ENCODE results near the gene ABTB2.
"Not testable (repeated sequence)": the region's sequence is repeated elsewhere in the genome, so short reads cannot be mapped to it uniquely, and the experiment has no call there.

Gene ABTB2

DNA sequence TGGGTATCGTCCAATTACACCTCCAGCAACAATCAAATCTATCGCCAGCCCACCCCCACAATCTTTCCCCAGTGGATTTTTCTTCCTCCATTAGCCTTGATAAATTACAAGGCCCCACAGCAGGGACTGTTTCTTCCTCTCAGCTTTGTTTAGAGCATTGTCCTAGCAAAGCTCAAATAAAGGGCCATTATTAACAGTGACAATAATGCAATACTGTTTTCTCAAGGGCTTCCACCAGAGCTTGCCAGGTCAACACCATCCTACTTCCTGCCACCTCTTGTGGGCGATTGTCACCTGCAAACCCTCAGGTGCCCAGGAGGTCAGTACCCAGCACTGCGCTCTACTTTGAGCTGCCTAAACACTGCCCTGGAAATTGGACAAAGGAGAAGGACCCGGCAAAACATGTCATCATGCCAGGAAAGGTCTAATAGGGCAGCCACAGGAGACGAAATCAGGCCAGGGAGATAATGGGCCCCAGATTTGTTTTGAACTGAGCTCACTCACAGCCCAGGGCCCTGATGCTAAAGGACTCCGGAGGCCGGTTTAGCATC, 95.2 kb downstream of the ABTB2 start:
- DNase-seq (ENCODE audit: low spot score): no peak

- no peak for DNase-seq (ENCODE audit: low spot score)
Measured at GRCh38 chr11:34261820-34262219, 96.0 kb downstream of the ABTB2 start.

DNA sequence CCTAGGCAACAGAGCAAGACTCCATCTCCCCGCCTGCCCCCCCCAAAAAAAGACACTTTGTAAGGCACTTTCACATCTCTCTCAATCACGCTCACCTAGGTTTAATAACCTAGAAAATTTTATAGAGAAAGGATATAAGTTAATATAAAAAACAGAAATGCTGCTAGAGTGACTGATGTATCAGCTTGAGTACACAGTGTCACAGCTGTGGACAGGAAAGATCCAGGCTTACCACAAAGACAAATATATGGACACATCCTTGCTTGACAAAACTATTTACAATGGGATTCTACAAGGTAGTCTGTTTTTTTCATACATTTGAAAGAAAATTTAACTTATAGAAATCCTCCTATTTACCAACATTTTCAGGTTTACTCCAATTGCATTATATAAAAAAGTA, 96.7 kb downstream of the ABTB2 start:
- no peak for DNase-seq (ENCODE audit: low spot score)

- no peak for DNase-seq (ENCODE audit: low spot score)
Measured at GRCh38 chr11:34260072-34260575, 97.7 kb downstream of the ABTB2 start.

DNA sequence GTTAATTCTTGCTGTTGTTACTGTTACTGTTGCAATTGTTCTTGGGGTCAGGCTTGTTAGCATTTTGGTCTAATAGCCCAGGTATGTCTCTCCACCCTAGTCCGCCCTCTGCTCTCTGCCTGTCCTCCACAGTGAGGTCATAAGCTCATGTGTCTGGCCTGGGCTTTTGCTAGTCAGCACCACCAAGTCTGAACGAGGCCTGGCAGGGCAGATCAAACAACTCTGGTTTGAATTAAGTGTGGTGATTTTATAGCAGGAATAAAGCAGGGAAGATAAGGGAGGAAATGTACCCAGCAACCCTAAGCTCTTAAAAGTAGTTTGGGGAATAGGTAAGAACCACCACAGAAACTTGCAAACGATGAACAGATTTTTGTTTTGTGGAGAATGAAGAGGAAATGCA, 98.7 kb downstream of the ABTB2 start:
- no peak for DNase-seq (ENCODE audit: low spot score)

DNA sequence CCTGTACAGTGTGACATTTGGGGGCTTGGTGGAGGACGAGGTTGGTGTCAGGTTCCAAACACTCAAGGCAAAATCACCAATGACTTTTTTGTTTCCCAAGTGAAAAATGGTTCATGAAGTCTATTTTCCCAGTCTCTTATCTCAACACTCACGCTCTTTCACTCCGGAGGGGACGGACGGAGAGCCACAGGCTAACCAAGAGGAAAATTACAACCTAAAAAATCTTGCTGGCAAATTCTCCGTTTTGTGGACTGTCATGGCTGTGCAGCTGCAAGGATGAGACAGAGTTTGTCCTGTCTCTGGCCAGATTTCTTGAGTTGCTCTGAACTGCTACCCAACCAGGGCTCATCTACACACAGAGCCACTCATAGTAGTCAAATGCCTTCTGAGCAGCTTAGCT, 101.2 kb downstream of the ABTB2 start:
- DNase-seq (ENCODE audit: low spot score): no peak

GRCh38 chr11:34256150-34256549, 101.7 kb downstream of the ABTB2 start:
- DNase-seq (ENCODE audit: low spot score): no peak

DNA sequence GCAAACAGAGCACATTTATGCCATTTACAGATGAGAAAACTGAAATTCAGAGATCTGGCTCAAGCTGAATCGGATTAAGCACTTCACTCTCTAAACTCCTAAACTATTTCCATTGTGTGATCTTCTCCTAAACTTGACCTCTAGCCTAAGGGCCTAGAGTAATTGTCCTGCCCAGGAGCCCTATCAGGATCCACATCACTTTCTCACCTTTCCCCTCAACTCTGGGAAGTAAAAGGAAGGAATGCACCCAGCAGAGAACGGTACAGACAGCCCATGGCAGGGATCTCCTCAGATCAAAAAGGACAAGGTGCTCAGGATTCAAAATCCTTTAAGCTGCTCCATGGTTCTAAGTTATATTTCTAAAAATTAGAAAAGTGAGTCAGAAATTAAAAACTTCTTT, 102.7 kb downstream of the ABTB2 start:
- DNase-seq (ENCODE audit: low spot score): no peak

DNA sequence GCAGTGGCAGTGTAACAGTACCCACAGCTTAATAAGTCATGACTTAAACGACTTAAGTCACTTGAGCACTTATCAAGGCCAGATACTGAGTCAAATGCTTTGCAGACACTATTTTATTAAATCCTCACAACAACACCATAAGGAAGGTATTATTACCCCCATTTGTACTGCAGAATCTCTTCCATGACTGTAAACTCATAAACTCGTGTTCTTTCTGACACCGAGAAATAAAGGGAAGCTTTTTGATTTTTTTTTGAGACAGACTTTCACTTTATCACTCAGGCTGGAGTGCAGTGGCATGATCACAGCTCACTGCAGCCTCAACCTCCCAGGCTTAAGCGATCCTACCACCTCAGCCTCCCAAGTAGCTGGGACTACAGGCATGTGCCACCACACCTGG, 103.8 kb downstream of the ABTB2 start:
- DNase-seq (ENCODE audit: low spot score): no peak

GRCh38 chr11:34252651-34253050, 105.2 kb downstream of the ABTB2 start:
- no peak for DNase-seq (ENCODE audit: low spot score)

- no peak for DNase-seq (ENCODE audit: low spot score)
Measured at GRCh38 chr11:34252015-34252414, 105.8 kb downstream of the ABTB2 start.

- DNase-seq (ENCODE audit: low spot score): no peak
Measured at GRCh38 chr11:34251589-34251980, 106.2 kb downstream of the ABTB2 start.

DNA sequence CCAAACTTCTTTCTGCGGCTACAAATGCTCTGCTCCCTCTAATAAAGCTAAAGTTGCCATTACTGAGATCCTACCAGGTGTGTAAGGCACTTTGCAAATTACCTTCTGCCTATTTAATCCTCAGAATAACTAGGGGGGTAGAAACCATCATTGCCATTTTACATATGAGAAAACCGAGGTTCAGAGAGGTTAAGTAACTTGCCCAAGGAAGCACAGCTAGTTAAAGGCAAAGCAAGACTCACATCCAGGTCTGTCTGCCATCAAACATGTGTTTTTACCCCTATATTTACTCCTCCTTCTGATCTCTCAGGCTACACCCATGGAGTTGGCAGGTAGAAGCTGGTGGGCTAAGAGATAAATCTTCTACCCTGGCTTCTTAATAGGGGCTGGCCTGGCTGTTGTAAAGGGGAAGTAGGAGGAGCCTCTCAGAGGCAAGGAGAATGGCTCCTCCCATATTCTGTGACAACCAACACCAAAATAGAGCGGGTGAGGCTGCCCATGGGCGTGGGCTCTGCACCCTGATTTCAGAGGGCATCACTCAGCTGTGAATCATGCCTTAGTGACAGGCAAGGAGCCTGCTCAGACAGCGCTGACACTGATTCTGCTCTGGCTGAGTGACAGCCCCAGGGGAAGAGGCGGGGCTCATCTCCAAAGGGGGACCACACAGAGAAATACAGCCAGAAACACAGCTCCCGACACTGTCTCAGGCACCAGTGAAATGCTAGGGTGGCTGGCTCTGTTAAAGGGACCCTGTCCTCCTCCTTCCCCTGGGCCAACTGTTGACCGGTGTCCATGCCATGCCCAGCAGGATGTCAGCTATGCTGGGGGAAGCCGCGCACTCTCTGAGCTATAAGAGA, 106.8 kb downstream of the ABTB2 start:
- peak; percentile 91 for DNase-seq (ENCODE audit: low spot score)

DNA sequence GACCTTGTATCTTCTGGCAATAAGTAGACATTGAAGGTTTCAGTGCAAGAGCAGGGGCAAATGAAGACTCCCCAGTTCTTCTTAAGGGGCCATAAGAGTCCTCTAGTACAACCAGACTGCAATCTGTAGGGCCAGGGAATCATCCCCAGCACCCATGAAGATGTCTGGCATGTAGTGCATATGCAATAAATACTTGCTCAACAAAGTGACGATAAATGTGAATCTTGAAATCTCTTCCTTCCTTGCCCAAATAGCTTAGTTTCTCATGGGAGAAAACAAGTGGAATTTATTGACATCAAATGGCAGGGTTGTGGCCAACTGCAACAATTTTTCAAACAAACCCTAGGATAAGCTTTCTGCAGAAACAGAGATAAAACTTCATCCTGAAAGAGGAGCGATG, 107.6 kb downstream of the ABTB2 start:
- DNase-seq (ENCODE audit: low spot score): no peak

DNA sequence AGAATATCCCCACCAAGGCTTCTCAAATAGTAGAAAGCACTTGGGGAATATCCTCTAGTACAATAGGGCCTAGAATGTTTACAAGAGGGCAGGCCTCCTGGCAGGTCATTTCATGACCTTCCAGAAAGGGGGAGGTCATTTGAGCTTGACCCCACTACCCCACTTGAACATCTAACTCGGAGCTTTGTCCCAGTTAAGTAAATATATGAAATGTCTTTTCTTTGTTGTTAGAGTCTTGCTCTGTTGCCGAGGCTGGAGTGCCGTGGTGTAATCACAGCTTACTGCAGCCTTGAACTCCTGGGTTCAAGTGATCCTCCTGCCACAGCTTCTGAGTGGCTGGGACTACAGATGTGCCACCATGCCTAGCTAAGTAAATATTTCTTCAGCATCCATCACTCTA, 108.4 kb downstream of the ABTB2 start:
- no peak for DNase-seq (ENCODE audit: low spot score)

DNA sequence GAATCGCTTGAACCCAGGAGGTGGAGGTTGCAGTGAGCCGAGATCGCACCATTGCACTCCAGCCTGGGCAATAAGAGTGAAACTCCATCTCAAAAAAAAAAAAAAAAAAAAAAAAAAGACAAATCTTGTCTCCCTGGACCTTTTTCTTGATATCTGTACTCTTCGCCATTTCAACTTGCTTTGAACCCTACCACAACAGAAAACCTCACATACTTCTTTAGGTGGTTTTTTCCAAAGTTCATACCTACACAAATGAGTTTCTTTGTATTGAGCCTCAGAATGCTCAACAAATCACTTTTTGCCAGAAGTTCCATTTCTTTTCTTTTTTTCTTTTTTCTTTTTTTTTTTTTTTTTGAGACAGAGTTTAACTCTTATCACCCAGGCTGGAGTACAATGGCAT, 111.3 kb downstream of the ABTB2 start:
- DNase-seq (ENCODE audit: low spot score): not testable (repeated sequence)

GRCh38 chr11:34245041-34245440, 112.8 kb downstream of the ABTB2 start:
- DNase-seq (ENCODE audit: low spot score): no peak

DNA sequence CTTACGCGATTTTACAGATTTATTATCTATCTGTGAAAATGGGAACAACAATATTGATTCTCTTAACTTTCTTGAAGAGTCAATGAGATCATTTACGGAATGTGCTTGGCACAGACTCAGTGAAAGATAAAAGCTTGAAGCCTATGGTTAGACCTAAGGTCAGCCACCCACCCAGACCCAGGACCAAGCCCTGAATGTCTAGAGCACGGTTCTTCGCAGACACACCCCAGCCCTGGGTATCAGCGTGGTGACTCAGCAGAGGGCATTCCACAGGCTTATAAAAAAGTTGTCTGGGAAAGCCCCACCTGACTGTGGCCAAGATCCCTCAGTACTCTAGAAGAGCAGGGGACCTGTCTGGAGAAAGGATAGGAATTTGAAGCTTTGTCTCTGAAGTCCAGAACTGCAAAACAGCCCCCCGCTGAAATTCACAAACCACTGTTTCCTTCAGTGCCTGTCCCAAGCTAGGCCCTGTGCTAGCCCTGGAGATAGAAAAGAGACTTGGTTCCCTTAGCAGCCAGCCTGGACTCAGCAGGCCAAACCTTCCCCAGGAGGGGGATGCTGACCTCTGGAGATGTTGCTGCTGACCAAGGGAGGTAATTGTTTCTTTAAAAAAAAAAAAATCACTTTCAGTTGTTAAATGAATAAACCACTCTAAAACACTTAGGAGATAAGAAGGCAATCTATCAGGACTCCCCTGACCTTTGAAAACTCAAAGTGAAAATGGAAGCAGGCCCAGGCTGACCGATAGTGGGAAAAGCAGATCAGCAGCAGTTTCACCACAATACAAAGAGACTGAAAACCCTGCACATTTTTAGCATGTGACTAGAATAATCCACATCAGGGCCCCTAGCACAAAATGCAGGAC, 114.0 kb downstream of the ABTB2 start:
- peak; percentile 91 for DNase-seq (ENCODE audit: low spot score)

DNA sequence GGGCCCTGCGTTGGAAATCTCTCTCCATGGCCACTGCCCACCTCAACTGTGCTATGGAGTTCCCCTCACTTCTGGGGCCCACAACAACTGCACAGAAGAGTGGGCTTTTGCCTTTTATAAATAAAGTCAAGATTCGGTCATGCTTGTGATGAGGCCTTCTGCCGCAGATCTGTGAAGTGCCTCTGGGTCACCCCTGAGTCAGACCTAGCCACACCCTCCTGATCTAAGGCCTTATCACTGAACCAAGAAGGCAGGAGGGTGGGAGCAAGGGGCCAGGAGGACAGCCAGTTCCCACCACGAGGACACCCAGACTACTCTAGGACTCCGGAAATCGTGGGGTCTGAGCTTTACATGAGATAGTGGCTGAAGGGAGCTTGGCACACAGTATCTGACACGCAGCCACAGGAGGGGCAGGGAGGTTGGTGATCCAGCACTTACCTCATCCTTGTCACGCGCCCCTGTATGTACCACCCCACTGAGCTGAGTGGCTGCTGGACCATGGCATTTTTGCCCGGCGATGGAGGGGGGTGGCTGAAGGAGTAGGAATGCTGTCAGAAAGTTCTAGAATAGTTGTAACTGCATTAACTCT, 115.7 kb downstream of the ABTB2 start:
- peak; percentile 46 for DNase-seq (ENCODE audit: low spot score)

DNA sequence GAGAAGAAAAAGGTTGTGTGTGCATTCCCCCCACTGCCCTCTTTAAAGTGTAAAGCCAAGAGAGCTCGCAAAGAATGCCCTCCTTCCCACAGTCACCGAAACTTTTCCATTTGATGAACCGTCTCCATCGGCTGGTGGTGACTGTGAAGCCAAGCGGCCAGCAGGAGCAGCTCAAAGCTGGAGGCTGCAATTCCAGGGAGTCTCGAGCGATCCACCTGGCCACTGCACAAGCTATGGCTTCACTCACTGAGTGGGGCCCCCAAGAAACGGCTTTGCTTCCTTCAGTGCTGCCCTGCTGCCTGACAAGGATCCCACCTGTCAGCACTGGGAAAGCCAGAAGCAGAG, 117.7 kb downstream of the ABTB2 start:
- DNase-seq (ENCODE audit: low spot score): no peak

GRCh38 chr11:34239465-34240149, 118.2 kb downstream of the ABTB2 start:
- no peak for DNase-seq (ENCODE audit: low spot score)

DNA sequence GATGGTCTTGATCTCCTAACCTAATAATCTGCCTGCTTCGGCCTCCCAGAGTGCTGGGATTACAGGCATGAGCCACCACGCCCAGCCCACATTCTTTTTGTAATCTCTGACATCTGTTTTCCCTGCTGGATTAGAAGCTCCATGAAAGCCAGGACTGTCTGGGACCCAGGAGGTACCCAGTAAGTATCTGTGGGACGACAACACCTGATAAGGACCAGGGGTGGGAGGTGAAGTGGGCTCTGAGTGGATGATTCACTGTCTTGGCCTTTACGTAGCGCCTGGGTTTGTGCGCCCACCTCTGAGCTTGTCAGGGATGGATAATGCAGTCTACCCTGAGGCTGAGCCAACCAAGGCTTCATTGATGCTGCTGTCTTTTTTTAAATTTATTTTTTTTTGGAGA, 118.8 kb downstream of the ABTB2 start:
- DNase-seq (ENCODE audit: low spot score): no peak

All from SW480 (cell line).